Gastrocnemius medialis (tissue), 4 donors: Measurements from ENCODE around the gene SYNJ2. TPM values are rescaled to one million over a fixed set of nuclear protein-coding genes. Genes with fewer than 3 reads are reported as not detected.

ENCODE experiments used
- ATAC-seq, 2 donors: fragments of 150-250 bp; one replicate each; pipeline ENCODE4 v1.9.1; 2016
- DNase-seq, 2 donors: peaks; one replicate each; pipeline ENCODE4 v3.0.0-alpha.2; 2019
- H3K27ac ChIP-seq, 4 donors: fragments of 200-600 bp; sonication (generic); 1 replicate in 1 of 4; 2 replicates in 3 of 4; pipeline ENCODE4 v1.5.1; 2016 to 2018; ENCODE audit warnings: mild to moderate bottlenecking in 2 of 4, moderate library complexity in 1 of 4
- H3K27me3 ChIP-seq, 3 donors: fragments of 200-600 bp; sonication (generic) in 2 of 3; 1 replicate in 1 of 3; 2 replicates in 2 of 3; pipeline versions ENCODE4 v1.5.1 to v1.6.0; 2016 to 2019; ENCODE audit warnings: mild to moderate bottlenecking in 1 of 3, moderate library complexity in 1 of 3
- H3K36me3 ChIP-seq, 2 donors: fragments of 200-600 bp; sonication (generic) in 1 of 2; one replicate each; pipeline ENCODE4 v1.5.1; 2017 to 2018
- H3K4me1 ChIP-seq, 2 donors: fragments of 200-600 bp; sonication (generic) in 1 of 2; one replicate each; pipeline ENCODE4 v1.5.1; 2016 to 2017; ENCODE audit warnings: mild to moderate bottlenecking in 2 of 2
- H3K4me3 ChIP-seq, 4 donors: fragments of 200-600 bp; sonication (generic) in 3 of 4; 1 replicate in 1 of 4; 2 replicates in 3 of 4; pipeline ENCODE4 v1.5.1; 2016 to 2019; ENCODE audit warnings: mild to moderate bottlenecking in 2 of 4
- H3K9me3 ChIP-seq, 3 donors: fragments of 200-600 bp; sonication (generic) in 2 of 3; 1 replicate in 1 of 3; 2 replicates in 2 of 3; pipeline ENCODE4 v1.5.1; 2016 to 2019
- CTCF ChIP-seq, 5 experiments: fragments of 450-650 bp in 3 of 5; fragments of 200-600 bp in 2 of 5; sonication (generic) in 2 of 5; IDR thresholded peaks in 4 of 5; conservative IDR thresholded peaks in 1 of 5; 1 replicate in 4 of 5; 2 replicates in 1 of 5; pipeline ENCODE4 v1.5.1; 2016 to 2019; ENCODE audit warnings: antibody characterized with exemption in 5 of 5, mild to moderate bottlenecking in 3 of 5, moderate library complexity in 3 of 5
- POLR2A ChIP-seq, 2 donors: fragments of 450-650 bp; IDR thresholded peaks; one replicate each; pipeline ENCODE4 v1.6.1; 2017; ENCODE audit warnings: antibody characterized with exemption in 2 of 2, mild to moderate bottlenecking in 2 of 2, moderate library complexity in 2 of 2
- in situ Hi-C, 4 donors: fragments of 200-750 bp; cut with MboI; loops; one replicate each; pipeline versions ENCODE4 v1.15.0 to v1.8.0; 2017; ENCODE audit warnings: low sequenced_read_pairs in 4 of 4
- intact Hi-C: fragments of 100-400 bp; cut with DNase I; formaldehyde crosslinking; loops from one replicate; pipeline ENCODE4 v1.15.1; 2023; ENCODE audit warnings: low total_unique reads
- total RNA-seq, 4 donors: library from RNA; depleted of rRNA; stranded (reverse); fragments of >200 nt; gene quantifications; one replicate each; pipeline versions ENCODE4 v1.1.0 to v1.2.3, GENCODE V29; 2016

SYNJ2 gene
- total RNA-seq, 4 donors from 2014 or later = 3.9 to 17.0 (median 7.0) TPM

- Histone ChIP-seq H3K36me3 (no peaks in the 10 kb centered on the region), H3K27me3 (no peaks in the 10 kb centered on the region), H3K4me1 (peaks cover 9% of the 10 kb centered on the region in 2 donors), H3K9me3 (no peaks in the 10 kb centered on the region), H3K27ac (no peak overlapping the region), H3K4me3 (no peak overlapping the region)
- TF ChIP-seq POLR2A (IDR thresholded peaks at IDR 0.05) (no peak), CTCF (IDR thresholded peaks at IDR 0.05 in 4 of 5, conservative IDR thresholded peaks at IDR 0.05 in 1 of 5) (no peak)
- in situ Hi-C loops = no loop called here
- ATAC-seq (no peak), DNase-seq (no peak)
- intact Hi-C loops = no loop called here
Observed at GRCh38 chr6:157952861-157953351, 28.8 kb upstream of the SYNJ2 start.

GRCh38 chr6:157953580-157954091 is 28.0 kb upstream of the SYNJ2 start:
- H3K9me3 ChIP-seq = peaks cover 0 to 4% (median 0%) of the 10 kb centered on the region in 3 donors
- intact Hi-C loops (no loop called here), in situ Hi-C loops (no loop called here)
- H3K4me3 ChIP-seq = peak overlapping the region; percentile 1 to 45 (median 26)
- no peak for DNase-seq
- TF ChIP-seq CTCF (IDR thresholded peaks at IDR 0.05 in 4 of 5, conservative IDR thresholded peaks at IDR 0.05 in 1 of 5) (no peak), POLR2A (IDR thresholded peaks at IDR 0.05) (no peak)
- no peak overlapping the region for H3K27ac ChIP-seq
- ATAC-seq = no peak
- peaks cover 9% of the 10 kb centered on the region in 2 donors for H3K4me1 ChIP-seq
- H3K27me3 ChIP-seq = no peaks in the 10 kb centered on the region
- H3K36me3 ChIP-seq = no peaks in the 10 kb centered on the region

- TF ChIP-seq POLR2A (IDR thresholded peaks at IDR 0.05) (no peak), CTCF (IDR thresholded peaks at IDR 0.05 in 4 of 5, conservative IDR thresholded peaks at IDR 0.05 in 1 of 5) (no peak)
- ATAC-seq (peak; percentile 49 to 52), DNase-seq (no peak)
- Histone ChIP-seq H3K9me3 (peaks cover 0 to 4% (median 0%) of the 10 kb centered on the region in 3 donors), H3K27me3 (no peaks in the 10 kb centered on the region), H3K4me3 (peak overlapping the region; percentile 1 to 45 (median 26)), H3K27ac (no peak overlapping the region), H3K36me3 (no peaks in the 10 kb centered on the region), H3K4me1 (peaks cover 9% of the 10 kb centered on the region in 2 donors)
- intact Hi-C loops (no loop called here), in situ Hi-C loops (no loop called here)
Observed at GRCh38 chr6:157954150-157955117, 27.2 kb upstream of the SYNJ2 start.

- peaks cover 0 to 4% (median 0%) of the 10 kb centered on the region in 3 donors for H3K9me3 ChIP-seq
- no peaks in the 10 kb centered on the region for H3K36me3 ChIP-seq
- H3K4me1 ChIP-seq = peaks cover 9% of the 10 kb centered on the region in 2 donors
- ATAC-seq (no peak), DNase-seq (no peak)
- in situ Hi-C loops (no loop called here), intact Hi-C loops (no loop called here)
- no peak for TF ChIP-seq POLR2A (IDR thresholded peaks at IDR 0.05)
- H3K4me3 ChIP-seq = no peak overlapping the region
- H3K27ac ChIP-seq = no peak overlapping the region
- H3K27me3 ChIP-seq = no peaks in the 10 kb centered on the region
Observed at GRCh38 chr6:157955675-157956074, 26.0 kb upstream of the SYNJ2 start.

GRCh38 chr6:157956171-157956730 is 25.4 kb upstream of the SYNJ2 start:
- no peak for ATAC-seq
- Histone ChIP-seq H3K27me3 (no peaks in the 10 kb centered on the region), H3K36me3 (no peaks in the 10 kb centered on the region), H3K27ac (no peak overlapping the region), H3K4me1 (peaks cover 9% of the 10 kb centered on the region in 2 donors), H3K4me3 (no peak overlapping the region), H3K9me3 (peaks cover 0 to 4% (median 0%) of the 10 kb centered on the region in 3 donors)
- intact Hi-C loops (no loop called here), in situ Hi-C loops (no loop called here)
- TF ChIP-seq CTCF (IDR thresholded peaks at IDR 0.05 in 4 of 5, conservative IDR thresholded peaks at IDR 0.05 in 1 of 5) (no peak), POLR2A (IDR thresholded peaks at IDR 0.05) (no peak)
- no peak for DNase-seq
